MM.1S (cell line): ENCODE measurements around the gene BNIP5.

ENCODE experiments used
- DNase-seq: peaks from one replicate; pipeline ENCODE4 v3.0.0-alpha.2; 2015
- H2AFZ ChIP-seq: fragments of 300-600 bp; sonication (generic); 2 replicates; pipeline ENCODE4 v1.6.0; 2016; ENCODE audit warnings: antibody characterized with exemption, low read length
- H3F3A ChIP-seq: fragments of 300-600 bp; sonication (generic); 2 replicates; pipeline ENCODE4 v1.6.1; 2016; ENCODE audit warnings: mild to moderate bottlenecking, antibody characterized with exemption, low read length, moderate library complexity, mixed read lengths; ENCODE audit not compliant: insufficient read depth
- H3K27ac ChIP-seq: fragments of 300-600 bp; sonication (generic); 2 replicates; pipeline ENCODE4 v1.5.1; 2016; ENCODE audit warnings: mild to moderate bottlenecking, low read length
- H3K27me3 ChIP-seq: fragments of 300-600 bp; sonication (generic); replicated peaks from 2 replicates; pipeline ENCODE4 v1.6.0; 2016; ENCODE audit warnings: low read length; ENCODE audit not compliant: insufficient read depth
- H3K36me3 ChIP-seq: fragments of 300-600 bp; sonication (generic); replicated peaks from 2 replicates; pipeline ENCODE4 v1.6.1; 2016; ENCODE audit warnings: mild to moderate bottlenecking, low read length, mixed read lengths; ENCODE audit not compliant: insufficient read depth
- H3K4me1 ChIP-seq: fragments of 300-600 bp; sonication (generic); 2 replicates; pipeline ENCODE4 v1.6.1; 2016; ENCODE audit warnings: low read length, mixed read lengths
- H3K4me2 ChIP-seq: fragments of 300-600 bp; sonication (generic); 2 replicates; pipeline ENCODE4 v1.6.0; 2016; ENCODE audit warnings: low read depth, low read length
- H3K4me3 ChIP-seq: fragments of 300-600 bp; sonication (generic); 2 replicates; pipeline ENCODE4 v1.5.1; 2016; ENCODE audit warnings: low read length, mixed read lengths
- H3K79me2 ChIP-seq: fragments of 300-600 bp; sonication (generic); 2 replicates; pipeline ENCODE4 v1.6.1; 2016; ENCODE audit warnings: mixed run types, low read length, mixed read lengths
- H3K9ac ChIP-seq: fragments of 300-600 bp; sonication (generic); 2 replicates; pipeline ENCODE4 v1.6.1; 2016; ENCODE audit warnings: low read length, mixed read lengths
- H3K9me2 ChIP-seq: fragments of 300-600 bp; sonication (generic); replicated peaks from 2 replicates; pipeline ENCODE4 v1.6.1; 2016; ENCODE audit warnings: mild to moderate bottlenecking, low read length, mixed read lengths; ENCODE audit not compliant: insufficient read depth
- H3K9me3 ChIP-seq: fragments of 300-600 bp; sonication (generic); replicated peaks from 2 replicates; pipeline ENCODE4 v1.6.1; 2016; ENCODE audit warnings: mild to moderate bottlenecking, low read length, mixed read lengths; ENCODE audit not compliant: insufficient read depth
- H4K20me1 ChIP-seq: fragments of 300-600 bp; sonication (generic); 2 replicates; pipeline ENCODE4 v1.6.1; 2016; ENCODE audit warnings: mild to moderate bottlenecking, low read length, moderate library complexity, mixed read lengths; ENCODE audit not compliant: insufficient read depth
- EZH2 ChIP-seq: fragments of 300-600 bp; sonication (generic); optimal IDR thresholded peaks from 2 replicates; pipeline ENCODE3; 2017; ENCODE audit warnings: low read depth, mild to moderate bottlenecking, antibody characterized with exemption, low read length, mixed read lengths
- EZH2phosphoT487 ChIP-seq: fragments of 300-600 bp; sonication (generic); IDR thresholded peaks from 2 replicates; pipeline ENCODE4 v1.6.1; 2018; ENCODE audit warnings: antibody characterized with exemption, low read length
- TF ChIP-seq, protein P1 (sequence below): fragments of 300-600 bp; sonication (generic); IDR thresholded peaks from 2 replicates; pipeline ENCODE4 v1.5.1; 2016; ENCODE audit warnings: antibody characterized with exemption, low read length, mixed read lengths

BNIP5 gene

DNA sequence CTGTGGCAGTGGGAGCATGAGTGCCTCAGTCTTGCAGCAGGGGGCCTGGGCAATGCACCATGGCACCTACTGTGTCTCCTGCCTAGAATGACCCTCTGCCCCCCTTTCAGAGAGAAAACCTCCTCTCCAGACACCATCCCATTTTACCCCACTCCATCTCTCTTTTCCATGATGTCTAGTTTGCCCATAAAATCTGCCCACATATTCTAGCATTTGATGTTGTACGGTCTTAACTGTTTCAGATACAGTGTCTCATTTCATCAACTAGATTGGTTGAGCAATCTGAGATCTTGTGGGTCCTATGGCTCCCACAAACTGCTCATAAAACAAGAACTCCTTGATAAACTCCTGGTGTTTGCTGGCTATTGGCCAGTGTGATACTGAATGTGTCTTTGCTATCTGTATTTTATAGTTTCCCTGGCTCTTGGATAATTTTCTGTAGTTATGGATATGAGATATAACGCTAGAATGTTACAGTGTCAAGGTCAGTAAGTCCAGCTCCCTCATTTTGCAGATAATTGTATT lies 58.7 kb downstream of the BNIP5 start:
- TF ChIP-seq EZH2phosphoT487: no peak
- TF ChIP-seq, protein P1, sequence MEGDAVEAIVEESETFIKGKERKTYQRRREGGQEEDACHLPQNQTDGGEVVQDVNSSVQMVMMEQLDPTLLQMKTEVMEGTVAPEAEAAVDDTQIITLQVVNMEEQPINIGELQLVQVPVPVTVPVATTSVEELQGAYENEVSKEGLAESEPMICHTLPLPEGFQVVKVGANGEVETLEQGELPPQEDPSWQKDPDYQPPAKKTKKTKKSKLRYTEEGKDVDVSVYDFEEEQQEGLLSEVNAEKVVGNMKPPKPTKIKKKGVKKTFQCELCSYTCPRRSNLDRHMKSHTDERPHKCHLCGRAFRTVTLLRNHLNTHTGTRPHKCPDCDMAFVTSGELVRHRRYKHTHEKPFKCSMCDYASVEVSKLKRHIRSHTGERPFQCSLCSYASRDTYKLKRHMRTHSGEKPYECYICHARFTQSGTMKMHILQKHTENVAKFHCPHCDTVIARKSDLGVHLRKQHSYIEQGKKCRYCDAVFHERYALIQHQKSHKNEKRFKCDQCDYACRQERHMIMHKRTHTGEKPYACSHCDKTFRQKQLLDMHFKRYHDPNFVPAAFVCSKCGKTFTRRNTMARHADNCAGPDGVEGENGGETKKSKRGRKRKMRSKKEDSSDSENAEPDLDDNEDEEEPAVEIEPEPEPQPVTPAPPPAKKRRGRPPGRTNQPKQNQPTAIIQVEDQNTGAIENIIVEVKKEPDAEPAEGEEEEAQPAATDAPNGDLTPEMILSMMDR: no peak
- TF ChIP-seq EZH2: no peak
- H3K9me3 ChIP-seq: no peaks in the 10 kb centered on the region
- H3K4me1 ChIP-seq: no peaks in the 10 kb centered on the region
- H3K36me3 ChIP-seq: no peaks in the 10 kb centered on the region
- H2AFZ ChIP-seq: no peak overlapping the region
- no peak overlapping the region for H3K27ac ChIP-seq
- no peaks in the 10 kb centered on the region for H3K27me3 ChIP-seq
- no peak for DNase-seq
- H3K9me2 ChIP-seq: no peaks in the 10 kb centered on the region
- no peaks in the 10 kb centered on the region for H3F3A ChIP-seq
- H3K4me3 ChIP-seq: no peak overlapping the region
- no peak overlapping the region for H3K9ac ChIP-seq
- no peak overlapping the region for H3K4me2 ChIP-seq
- no peaks in the 10 kb centered on the region for H4K20me1 ChIP-seq
- H3K79me2 ChIP-seq: no peaks in the 10 kb centered on the region

- no peak for DNase-seq
- H3K9ac ChIP-seq: no peak overlapping the region
- H4K20me1 ChIP-seq: no peaks in the 10 kb centered on the region
- H3K27ac ChIP-seq: no peak overlapping the region
- H3K9me3 ChIP-seq: no peaks in the 10 kb centered on the region
- no peaks in the 10 kb centered on the region for H3K36me3 ChIP-seq
- H3K9me2 ChIP-seq: no peaks in the 10 kb centered on the region
- H3K4me1 ChIP-seq: no peaks in the 10 kb centered on the region
- TF ChIP-seq EZH2 (no peak), EZH2phosphoT487 (no peak)
- TF ChIP-seq, protein P1: no peak
- no peaks in the 10 kb centered on the region for H3K79me2 ChIP-seq
- no peak overlapping the region for H3K4me3 ChIP-seq
- H3K4me2 ChIP-seq: no peak overlapping the region
- H3F3A ChIP-seq: no peaks in the 10 kb centered on the region
- H3K27me3 ChIP-seq: no peaks in the 10 kb centered on the region
- no peak overlapping the region for H2AFZ ChIP-seq
These were observed 59.8 kb downstream of the BNIP5 start for GRCh38 chr6:36276581-36277536.

- H3K79me2 ChIP-seq: no peaks in the 10 kb centered on the region
- H3K9ac ChIP-seq: no peak overlapping the region
- H3K9me2 ChIP-seq: no peaks in the 10 kb centered on the region
- no peak overlapping the region for H3K4me3 ChIP-seq
- H3K27me3 ChIP-seq: no peaks in the 10 kb centered on the region
- H3K27ac ChIP-seq: no peak overlapping the region
- H3K36me3 ChIP-seq: no peaks in the 10 kb centered on the region
- no peak overlapping the region for H3K4me2 ChIP-seq
- H4K20me1 ChIP-seq: no peaks in the 10 kb centered on the region
- H3K9me3 ChIP-seq: no peaks in the 10 kb centered on the region
- no peak for DNase-seq
- no peak overlapping the region for H2AFZ ChIP-seq
- no peaks in the 10 kb centered on the region for H3K4me1 ChIP-seq
- no peaks in the 10 kb centered on the region for H3F3A ChIP-seq
- TF ChIP-seq EZH2phosphoT487 (no peak), EZH2 (no peak)
- TF ChIP-seq, protein P1: no peak
These were observed 62.7 kb downstream of the BNIP5 start for GRCh38 chr6:36273802-36274514.
